Fibroblast of lung (primary cell): ENCODE data around the gene SLC24A5.

Source experiments
- EZH2 ChIP-seq: IDR thresholded peaks from 2 replicates; pipeline ENCODE4 v1.5.1; 2012; ENCODE audit warnings: low read length, control low read depth, mild to moderate bottlenecking; ENCODE audit errors: missing control alignments
- TF ChIP-seq, protein P1 (sequence below), 2 donors: IDR thresholded peaks in 1 of 2; conservative IDR thresholded peaks in 1 of 2; 1 replicate in 1 of 2; 2 replicates in 1 of 2; pipeline ENCODE4 v1.5.1; 2011 to 2012; ENCODE audit warnings: low read length in 2 of 2, control low read depth in 1 of 2, inconsistent platforms in 1 of 2, low read depth in 1 of 2, mild to moderate bottlenecking in 1 of 2

GRCh38 chr15:48182749-48183148, 62.0 kb downstream of the SLC24A5 start:
- TF ChIP-seq, protein P1, sequence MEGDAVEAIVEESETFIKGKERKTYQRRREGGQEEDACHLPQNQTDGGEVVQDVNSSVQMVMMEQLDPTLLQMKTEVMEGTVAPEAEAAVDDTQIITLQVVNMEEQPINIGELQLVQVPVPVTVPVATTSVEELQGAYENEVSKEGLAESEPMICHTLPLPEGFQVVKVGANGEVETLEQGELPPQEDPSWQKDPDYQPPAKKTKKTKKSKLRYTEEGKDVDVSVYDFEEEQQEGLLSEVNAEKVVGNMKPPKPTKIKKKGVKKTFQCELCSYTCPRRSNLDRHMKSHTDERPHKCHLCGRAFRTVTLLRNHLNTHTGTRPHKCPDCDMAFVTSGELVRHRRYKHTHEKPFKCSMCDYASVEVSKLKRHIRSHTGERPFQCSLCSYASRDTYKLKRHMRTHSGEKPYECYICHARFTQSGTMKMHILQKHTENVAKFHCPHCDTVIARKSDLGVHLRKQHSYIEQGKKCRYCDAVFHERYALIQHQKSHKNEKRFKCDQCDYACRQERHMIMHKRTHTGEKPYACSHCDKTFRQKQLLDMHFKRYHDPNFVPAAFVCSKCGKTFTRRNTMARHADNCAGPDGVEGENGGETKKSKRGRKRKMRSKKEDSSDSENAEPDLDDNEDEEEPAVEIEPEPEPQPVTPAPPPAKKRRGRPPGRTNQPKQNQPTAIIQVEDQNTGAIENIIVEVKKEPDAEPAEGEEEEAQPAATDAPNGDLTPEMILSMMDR (conservative IDR thresholded peaks at IDR 0.05 in 1 of 2, IDR thresholded peaks at IDR 0.05 in 1 of 2; ENCODE audit: low read depth in 1 of 2, low read length in 2 of 2): no peak
- no peak for TF ChIP-seq EZH2
